GM23338 (cell line): ENCODE results near the gene SHISA7. TPM values are rescaled to one million over a fixed set of nuclear protein-coding genes. Genes with fewer than 3 reads are reported as not detected.

Source experiments
- ATAC-seq: fragments of 200-7000 bp; cut with Tn5 transposase; 3 replicates; pipeline ENCODE4 v1.9.1; 2020
- DNase-seq: peaks from one replicate; pipeline ENCODE4 v3.0.0-alpha.2; 2015; ENCODE audit warnings: low spot score
- H2AFZ ChIP-seq: fragments of 200-600 bp; sonication (generic); 2 replicates; pipeline ENCODE4 v1.8.0; 2016; ENCODE audit warnings: antibody characterized with exemption, mild to moderate bottlenecking, moderate library complexity
- H3F3A ChIP-seq: fragments of 200-600 bp; sonication (generic); replicated peaks from 2 replicates; pipeline ENCODE4 v1.8.0; 2017; ENCODE audit warnings: antibody characterized with exemption, mixed run types, low read depth
- H3K27ac ChIP-seq: fragments of 200-600 bp; sonication (generic); 2 replicates; pipeline ENCODE4 v1.6.1; 2016; ENCODE audit warnings: low read depth
- H3K27me3 ChIP-seq: fragments of 200-600 bp; sonication (generic); 2 replicates; pipeline ENCODE4 v1.8.0; 2016; ENCODE audit warnings: mild to moderate bottlenecking, mixed run types, moderate library complexity; ENCODE audit not compliant: insufficient read depth
- H3K36me3 ChIP-seq: fragments of 200-600 bp; sonication (generic); 2 replicates; pipeline ENCODE4 v1.8.0; 2016; ENCODE audit warnings: mild to moderate bottlenecking; ENCODE audit not compliant: insufficient read depth
- H3K4me1 ChIP-seq: fragments of 200-600 bp; sonication (generic); 2 replicates; pipeline ENCODE4 v1.8.0; 2016; ENCODE audit warnings: mild to moderate bottlenecking, moderate library complexity; ENCODE audit not compliant: insufficient read depth
- H3K4me2 ChIP-seq: fragments of 200-600 bp; sonication (generic); 2 replicates; pipeline ENCODE4 v1.7.1; 2017; ENCODE audit warnings: mixed run types
- H3K4me3 ChIP-seq: fragments of 200-600 bp; sonication (generic); 2 replicates; pipeline ENCODE4 v1.6.1; 2016; ENCODE audit warnings: mixed run types
- H3K79me2 ChIP-seq: fragments of 200-600 bp; sonication (generic); replicated peaks from 2 replicates; pipeline ENCODE4 v1.8.0; 2017; ENCODE audit warnings: mild to moderate bottlenecking; ENCODE audit not compliant: insufficient read depth
- H3K9me2 ChIP-seq: fragments of 200-600 bp; sonication (generic); 2 replicates; pipeline ENCODE4 v1.8.0; 2017; ENCODE audit not compliant: insufficient read depth
- H4K20me1 ChIP-seq: fragments of 200-600 bp; sonication (generic); replicated peaks from 2 replicates; pipeline ENCODE4 v1.8.0; 2017; ENCODE audit warnings: mild to moderate bottlenecking; ENCODE audit not compliant: insufficient read depth
- H3K27ac Mint-ChIP-seq: 2 replicates; pipeline ENCODE4 v1.8.0; 2020; ENCODE audit warnings: inconsistent platforms, mild to moderate bottlenecking, moderate library complexity, mixed read lengths
- H3K27me3 Mint-ChIP-seq: 3 replicates; pipeline ENCODE4 v1.8.0; 2022; ENCODE audit warnings: low read depth, mild to moderate bottlenecking, moderate library complexity, mixed read lengths, inconsistent platforms; ENCODE audit not compliant: insufficient read depth, poor library complexity
- H3K36me3 Mint-ChIP-seq: 3 replicates; pipeline ENCODE4 v1.8.0; 2021; ENCODE audit warnings: low read depth, mild to moderate bottlenecking, inconsistent platforms, moderate library complexity, mixed read lengths
- H3K4me1 Mint-ChIP-seq: 3 replicates; pipeline ENCODE4 v1.8.0; 2020; ENCODE audit warnings: mild to moderate bottlenecking, inconsistent platforms, mixed read lengths
- H3K4me3 Mint-ChIP-seq: 3 replicates; pipeline ENCODE4 v1.8.0; 2021; ENCODE audit warnings: moderate library complexity, mild to moderate bottlenecking, inconsistent platforms, mixed read lengths
- H3K9me3 Mint-ChIP-seq: 3 replicates; pipeline ENCODE4 v1.8.0; 2020; ENCODE audit warnings: moderate library complexity, mild to moderate bottlenecking, inconsistent platforms, mixed read lengths
- EZH2phosphoT487 ChIP-seq: fragments of 200-600 bp; sonication (generic); IDR thresholded peaks from one replicate; pipeline ENCODE4 v1.8.1; 2018; ENCODE audit warnings: antibody characterized with exemption; ENCODE audit not compliant: unreplicated experiment
- JUNB ChIP-seq: IDR thresholded peaks from one replicate; pipeline ENCODE4 v1.6.1; 2016; ENCODE audit warnings: antibody characterized with exemption; ENCODE audit not compliant: unreplicated experiment
- POLR2AphosphoS5 ChIP-seq: IDR thresholded peaks from 2 replicates; pipeline ENCODE4 v1.6.1; 2016; ENCODE audit warnings: antibody characterized with exemption, low read depth
- polyA plus RNA-seq: library from polyadenylated mRNA; unstranded; fragments of >200 nt; fragmentation: Nextera tagmentation; extraction: Ambion mirVana; gene quantifications from 2 replicates; pipeline ENCODE4 v1.2.1, GENCODE V29; 2016
- total RNA-seq: library from RNA; depleted of rRNA; stranded (reverse); fragments of >200 nt; shearing (Covaris generic); gene quantifications from 2 replicates; pipeline ENCODE4 v1.2.3, GENCODE V29; 2014
- TF ChIP-seq, protein P1 (sequence below): IDR thresholded peaks from one replicate; pipeline ENCODE4 v1.6.1; 2018; ENCODE audit warnings: antibody characterized with exemption; ENCODE audit not compliant: unreplicated experiment
- TF ChIP-seq, protein P2 (sequence below), 2 experiments: fragments of 200-600 bp in 1 of 2; sonication (generic) in 1 of 2; conservative IDR thresholded peaks; 2 replicates each; pipeline versions ENCODE4 v1.5.1 to v1.6.1; 2016 to 2017; ENCODE audit warnings: antibody characterized with exemption in 2 of 2, low read depth in 2 of 2, mild to moderate bottlenecking in 2 of 2, moderate library complexity in 1 of 2

Gene SHISA7
- total and polyA plus RNA-seq, 2 experiments from 2014 or later: 0.32 to 1.4 TPM

- no peak for TF ChIP-seq POLR2AphosphoS5
- TF ChIP-seq, protein P1, sequence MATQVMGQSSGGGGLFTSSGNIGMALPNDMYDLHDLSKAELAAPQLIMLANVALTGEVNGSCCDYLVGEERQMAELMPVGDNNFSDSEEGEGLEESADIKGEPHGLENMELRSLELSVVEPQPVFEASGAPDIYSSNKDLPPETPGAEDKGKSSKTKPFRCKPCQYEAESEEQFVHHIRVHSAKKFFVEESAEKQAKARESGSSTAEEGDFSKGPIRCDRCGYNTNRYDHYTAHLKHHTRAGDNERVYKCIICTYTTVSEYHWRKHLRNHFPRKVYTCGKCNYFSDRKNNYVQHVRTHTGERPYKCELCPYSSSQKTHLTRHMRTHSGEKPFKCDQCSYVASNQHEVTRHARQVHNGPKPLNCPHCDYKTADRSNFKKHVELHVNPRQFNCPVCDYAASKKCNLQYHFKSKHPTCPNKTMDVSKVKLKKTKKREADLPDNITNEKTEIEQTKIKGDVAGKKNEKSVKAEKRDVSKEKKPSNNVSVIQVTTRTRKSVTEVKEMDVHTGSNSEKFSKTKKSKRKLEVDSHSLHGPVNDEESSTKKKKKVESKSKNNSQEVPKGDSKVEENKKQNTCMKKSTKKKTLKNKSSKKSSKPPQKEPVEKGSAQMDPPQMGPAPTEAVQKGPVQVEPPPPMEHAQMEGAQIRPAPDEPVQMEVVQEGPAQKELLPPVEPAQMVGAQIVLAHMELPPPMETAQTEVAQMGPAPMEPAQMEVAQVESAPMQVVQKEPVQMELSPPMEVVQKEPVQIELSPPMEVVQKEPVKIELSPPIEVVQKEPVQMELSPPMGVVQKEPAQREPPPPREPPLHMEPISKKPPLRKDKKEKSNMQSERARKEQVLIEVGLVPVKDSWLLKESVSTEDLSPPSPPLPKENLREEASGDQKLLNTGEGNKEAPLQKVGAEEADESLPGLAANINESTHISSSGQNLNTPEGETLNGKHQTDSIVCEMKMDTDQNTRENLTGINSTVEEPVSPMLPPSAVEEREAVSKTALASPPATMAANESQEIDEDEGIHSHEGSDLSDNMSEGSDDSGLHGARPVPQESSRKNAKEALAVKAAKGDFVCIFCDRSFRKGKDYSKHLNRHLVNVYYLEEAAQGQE: no peak
- no peak for TF ChIP-seq EZH2phosphoT487
Observed at GRCh38 chr19:55482156-55482961, 39.3 kb upstream of the SHISA7 start (continued).

DNA sequence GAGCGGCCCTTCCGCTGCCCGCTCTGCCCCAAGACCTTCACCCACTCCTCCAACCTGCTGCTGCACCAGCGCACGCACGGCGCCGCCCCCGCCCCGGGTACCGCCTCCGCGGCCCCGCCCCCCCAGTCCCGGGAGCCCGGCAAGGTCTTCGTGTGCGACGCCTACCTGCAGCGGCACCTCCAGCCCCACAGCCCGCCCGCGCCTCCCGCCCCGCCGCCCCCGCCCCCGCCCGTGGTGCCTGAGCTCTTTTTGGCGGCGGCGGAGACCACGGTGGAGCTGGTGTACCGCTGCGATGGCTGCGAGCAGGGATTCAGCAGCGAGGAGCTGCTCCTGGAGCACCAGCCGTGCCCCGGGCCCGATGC lies 38.7 kb upstream of the SHISA7 start:
- Histone ChIP-seq H3K9me2 (no peaks in the 10 kb centered on the region), H3K79me2 (peaks cover 9% of the 10 kb centered on the region), H3K27me3 (no peaks in the 10 kb centered on the region), H3K36me3 (no peaks in the 10 kb centered on the region), H4K20me1 (no peaks in the 10 kb centered on the region), H3F3A (peaks cover 12% of the 10 kb centered on the region), H3K4me2 (peak overlapping the region; percentile 66; the same call in 1 of the 2 replicates), H3K4me1 (peaks cover 11% of the 10 kb centered on the region; the same call in 1 of the 2 replicates), H3K27ac (no peak overlapping the region), H3K4me3 (peak overlapping the region; percentile 44; the same call in 1 of the 2 replicates), H2AFZ (no peak overlapping the region)
- H3K9me3 Mint-ChIP-seq: peaks cover 3% of the 10 kb centered on the region; the same call in 2 of the 3 replicates
- peaks cover 33% of the 10 kb centered on the region for H3K4me1 Mint-ChIP-seq
- ATAC-seq (peak; percentile 18), DNase-seq (no peak)
- H3K4me3 Mint-ChIP-seq: peak overlapping the region; percentile 43; the same call in 2 of the 3 replicates
- H3K27me3 Mint-ChIP-seq: peaks cover 14% of the 10 kb centered on the region
- TF ChIP-seq JUNB: no peak
- TF ChIP-seq, protein P2, sequence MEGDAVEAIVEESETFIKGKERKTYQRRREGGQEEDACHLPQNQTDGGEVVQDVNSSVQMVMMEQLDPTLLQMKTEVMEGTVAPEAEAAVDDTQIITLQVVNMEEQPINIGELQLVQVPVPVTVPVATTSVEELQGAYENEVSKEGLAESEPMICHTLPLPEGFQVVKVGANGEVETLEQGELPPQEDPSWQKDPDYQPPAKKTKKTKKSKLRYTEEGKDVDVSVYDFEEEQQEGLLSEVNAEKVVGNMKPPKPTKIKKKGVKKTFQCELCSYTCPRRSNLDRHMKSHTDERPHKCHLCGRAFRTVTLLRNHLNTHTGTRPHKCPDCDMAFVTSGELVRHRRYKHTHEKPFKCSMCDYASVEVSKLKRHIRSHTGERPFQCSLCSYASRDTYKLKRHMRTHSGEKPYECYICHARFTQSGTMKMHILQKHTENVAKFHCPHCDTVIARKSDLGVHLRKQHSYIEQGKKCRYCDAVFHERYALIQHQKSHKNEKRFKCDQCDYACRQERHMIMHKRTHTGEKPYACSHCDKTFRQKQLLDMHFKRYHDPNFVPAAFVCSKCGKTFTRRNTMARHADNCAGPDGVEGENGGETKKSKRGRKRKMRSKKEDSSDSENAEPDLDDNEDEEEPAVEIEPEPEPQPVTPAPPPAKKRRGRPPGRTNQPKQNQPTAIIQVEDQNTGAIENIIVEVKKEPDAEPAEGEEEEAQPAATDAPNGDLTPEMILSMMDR (conservative IDR thresholded peaks at IDR 0.05; ENCODE audit: low read depth in 2 of 2): no peak
- H3K27ac Mint-ChIP-seq: no peak overlapping the region
- peaks cover 9% of the 10 kb centered on the region; the same call in 2 of the 3 replicates for H3K36me3 Mint-ChIP-seq
